PC-3 (cell line): Measurements from ENCODE around the gene RHOB.

Experiments used
- EZH2 ChIP-seq: fragments of 300-600 bp; sonication (generic); IDR thresholded peaks from one replicate; pipeline ENCODE4 v1.6.1; 2017; ENCODE audit warnings: antibody characterized with exemption, mild to moderate bottlenecking, low read length; ENCODE audit not compliant: unreplicated experiment
- EZH2phosphoT487 ChIP-seq: fragments of 300-600 bp; sonication (generic); IDR thresholded peaks from 2 replicates; pipeline ENCODE4 v1.6.1; 2018; ENCODE audit warnings: mild to moderate bottlenecking, antibody characterized with exemption, low read length, borderline replicate concordance
- TF ChIP-seq, protein P1 (sequence below): fragments of 300-600 bp; sonication (generic); conservative IDR thresholded peaks from 2 replicates; pipeline ENCODE4 v1.5.1; 2017; ENCODE audit warnings: antibody characterized with exemption, low read depth, mild to moderate bottlenecking, low read length

DNA sequence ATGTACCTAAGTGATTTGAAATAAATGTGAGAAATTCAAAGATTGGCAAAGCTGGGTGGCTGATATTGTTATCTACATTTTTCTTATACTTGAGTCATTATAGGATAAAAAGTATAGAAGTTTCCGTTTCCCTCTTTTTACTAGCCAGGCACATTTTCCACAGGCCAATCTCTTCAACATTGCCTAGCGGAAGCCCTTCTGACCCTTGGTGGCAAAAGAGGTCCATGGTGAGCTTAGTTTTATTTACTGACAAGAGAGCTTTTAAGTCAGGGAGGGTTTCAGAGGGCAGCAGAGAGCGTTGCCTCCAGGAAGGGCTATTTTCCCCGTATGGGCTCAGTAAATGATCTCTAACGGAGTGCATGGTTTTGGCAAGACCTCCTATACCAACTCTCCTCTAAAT is 15.1 kb upstream of the RHOB start:
- TF ChIP-seq, protein P1, sequence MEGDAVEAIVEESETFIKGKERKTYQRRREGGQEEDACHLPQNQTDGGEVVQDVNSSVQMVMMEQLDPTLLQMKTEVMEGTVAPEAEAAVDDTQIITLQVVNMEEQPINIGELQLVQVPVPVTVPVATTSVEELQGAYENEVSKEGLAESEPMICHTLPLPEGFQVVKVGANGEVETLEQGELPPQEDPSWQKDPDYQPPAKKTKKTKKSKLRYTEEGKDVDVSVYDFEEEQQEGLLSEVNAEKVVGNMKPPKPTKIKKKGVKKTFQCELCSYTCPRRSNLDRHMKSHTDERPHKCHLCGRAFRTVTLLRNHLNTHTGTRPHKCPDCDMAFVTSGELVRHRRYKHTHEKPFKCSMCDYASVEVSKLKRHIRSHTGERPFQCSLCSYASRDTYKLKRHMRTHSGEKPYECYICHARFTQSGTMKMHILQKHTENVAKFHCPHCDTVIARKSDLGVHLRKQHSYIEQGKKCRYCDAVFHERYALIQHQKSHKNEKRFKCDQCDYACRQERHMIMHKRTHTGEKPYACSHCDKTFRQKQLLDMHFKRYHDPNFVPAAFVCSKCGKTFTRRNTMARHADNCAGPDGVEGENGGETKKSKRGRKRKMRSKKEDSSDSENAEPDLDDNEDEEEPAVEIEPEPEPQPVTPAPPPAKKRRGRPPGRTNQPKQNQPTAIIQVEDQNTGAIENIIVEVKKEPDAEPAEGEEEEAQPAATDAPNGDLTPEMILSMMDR = no peak
- TF ChIP-seq EZH2phosphoT487 (no peak), EZH2 (no peak)
